Mesodermal cell (in vitro differentiated cells): ENCODE data around the gene CARS1.

Experiments
- H3K27ac ChIP-seq: 2 replicates; pipeline ENCODE4 v1.7.0; 2013; ENCODE audit warnings: mild to moderate bottlenecking, low read depth, low read length, moderate library complexity; ENCODE audit not compliant: severe bottlenecking
- H3K36me3 ChIP-seq: 2 replicates; pipeline ENCODE4 v1.7.1; 2013; ENCODE audit warnings: mild to moderate bottlenecking, low read length, moderate library complexity; ENCODE audit not compliant: control insufficient read depth, insufficient read depth
- H3K4me1 ChIP-seq: one replicate; pipeline ENCODE4 v1.7.1; 2013; ENCODE audit warnings: mild to moderate bottlenecking, low read length; ENCODE audit not compliant: insufficient read depth, control insufficient read depth, poor library complexity, severe bottlenecking
- H3K4me3 ChIP-seq: 2 replicates; pipeline ENCODE4 v1.7.0; 2013; ENCODE audit warnings: low read length, control low read depth, mild to moderate bottlenecking; ENCODE audit not compliant: insufficient read depth, poor library complexity, severe bottlenecking; ENCODE audit errors: extremely low read depth
- H3K9me3 ChIP-seq: 2 replicates; pipeline ENCODE4 v1.7.1; 2013; ENCODE audit warnings: mild to moderate bottlenecking, low read length, moderate library complexity; ENCODE audit not compliant: control insufficient read depth
- WGBS, 2 experiments: methylation state at CpG; one replicate each; pipeline ENCODE4 v1.1.5; 2013; ENCODE audit warnings: missing lambda C conversion rate in 2 of 2; ENCODE audit not compliant: insufficient coverage in 2 of 2; 5-methylcytosine and 5-hydroxymethylcytosine counted together

CARS1 gene

GRCh38 chr11:3030289-3031070 is 26.7 kb downstream of the CARS1 start:
- no peak overlapping the region for H3K4me3 ChIP-seq
- H3K4me1 ChIP-seq = no peaks in the 10 kb centered on the region
- no peak overlapping the region for H3K27ac ChIP-seq
- peaks cover 85% of the 10 kb centered on the region for H3K36me3 ChIP-seq
- H3K9me3 ChIP-seq = no peaks in the 10 kb centered on the region
- WGBS, 2 experiments = 95% methylated on average over 9 to 16 of the region's 18 CpGs

- Histone ChIP-seq H3K27ac (no peak overlapping the region), H3K4me1 (no peaks in the 10 kb centered on the region), H3K9me3 (no peaks in the 10 kb centered on the region), H3K36me3 (peaks cover 89% of the 10 kb centered on the region), H3K4me3 (no peak overlapping the region)
- 93 to 96% methylated on average over 7 to 9 of the region's 9 CpGs for WGBS, 2 experiments
Observed at GRCh38 chr11:3028813-3029212, 28.4 kb downstream of the CARS1 start.

GRCh38 chr11:3026803-3027202 is 30.4 kb downstream of the CARS1 start:
- Histone ChIP-seq H3K27ac (no peak overlapping the region), H3K36me3 (peaks cover 74% of the 10 kb centered on the region), H3K9me3 (no peaks in the 10 kb centered on the region), H3K4me1 (peaks cover 6% of the 10 kb centered on the region), H3K4me3 (no peak overlapping the region)
- WGBS, 2 experiments = 94 to 96% methylated on average over 7 to 8 of the region's 8 CpGs

- H3K9me3 ChIP-seq = no peaks in the 10 kb centered on the region
- peaks cover 73% of the 10 kb centered on the region for H3K36me3 ChIP-seq
- 91 to 93% methylated on average over 4 of the region's 4 CpGs for WGBS, 2 experiments
- peaks cover 6% of the 10 kb centered on the region for H3K4me1 ChIP-seq
- no peak overlapping the region for H3K4me3 ChIP-seq
- H3K27ac ChIP-seq = no peak overlapping the region
Observed at GRCh38 chr11:3022982-3023381, 34.2 kb downstream of the CARS1 start.

- no peak overlapping the region for H3K27ac ChIP-seq
- H3K4me3 ChIP-seq = no peak overlapping the region
Observed at GRCh38 chr11:3022300-3022967, 34.8 kb downstream of the CARS1 start.

GRCh38 chr11:3021125-3021524 is 36.1 kb downstream of the CARS1 start:
- no peaks in the 10 kb centered on the region for H3K9me3 ChIP-seq
- H3K36me3 ChIP-seq = peaks cover 75% of the 10 kb centered on the region
- no peak overlapping the region for H3K27ac ChIP-seq
- peaks cover 6% of the 10 kb centered on the region for H3K4me1 ChIP-seq
- no peak overlapping the region for H3K4me3 ChIP-seq
- 80 to 82% methylated on average over 4 of the region's 4 CpGs for WGBS, 2 experiments

More at GRCh38 chr11:3022300-3022967, 34.8 kb downstream of the CARS1 start:
- peaks cover 6% of the 10 kb centered on the region for H3K4me1 ChIP-seq
- WGBS, 2 experiments = 95 to 97% methylated on average over 10 to 11 of the region's 14 CpGs
- peaks cover 74% of the 10 kb centered on the region for H3K36me3 ChIP-seq
- H3K9me3 ChIP-seq = no peaks in the 10 kb centered on the region

- H3K27ac ChIP-seq = no peak overlapping the region
- H3K36me3 ChIP-seq = peaks cover 76% of the 10 kb centered on the region
- no peak overlapping the region for H3K4me3 ChIP-seq
- peaks cover 6% of the 10 kb centered on the region for H3K4me1 ChIP-seq
- 96 to 100% methylated on average over 4 to 11 of the region's 12 CpGs for WGBS, 2 experiments
- H3K9me3 ChIP-seq = no peaks in the 10 kb centered on the region
Observed at GRCh38 chr11:3020011-3020410, 37.2 kb downstream of the CARS1 start.

GRCh38 chr11:3018596-3018995 is 38.6 kb downstream of the CARS1 start:
- Histone ChIP-seq H3K27ac (no peak overlapping the region), H3K36me3 (peaks cover 79% of the 10 kb centered on the region), H3K4me3 (no peak overlapping the region), H3K4me1 (peaks cover 6% of the 10 kb centered on the region), H3K9me3 (no peaks in the 10 kb centered on the region)
- WGBS, 2 experiments = 97 to 98% methylated on average over 5 of the region's 5 CpGs

- H3K4me1 ChIP-seq = no peaks in the 10 kb centered on the region
- peaks cover 90% of the 10 kb centered on the region for H3K36me3 ChIP-seq
- 97 to 98% methylated on average over 10 to 11 of the region's 11 CpGs for WGBS, 2 experiments
- H3K27ac ChIP-seq = no peak overlapping the region
- H3K4me3 ChIP-seq = no peak overlapping the region
- no peaks in the 10 kb centered on the region for H3K9me3 ChIP-seq
Observed at GRCh38 chr11:3016861-3017260, 40.4 kb downstream of the CARS1 start.

GRCh38 chr11:3015796-3016195 is 41.4 kb downstream of the CARS1 start:
- H3K4me1 ChIP-seq = no peaks in the 10 kb centered on the region
- H3K27ac ChIP-seq = no peak overlapping the region
- no peaks in the 10 kb centered on the region for H3K9me3 ChIP-seq
- 93 to 95% methylated on average over 8 to 10 of the region's 10 CpGs for WGBS, 2 experiments
- H3K4me3 ChIP-seq = no peak overlapping the region
- H3K36me3 ChIP-seq = peaks cover 91% of the 10 kb centered on the region

GRCh38 chr11:3014943-3015342 is 42.3 kb downstream of the CARS1 start:
- Histone ChIP-seq H3K9me3 (no peaks in the 10 kb centered on the region), H3K4me1 (no peaks in the 10 kb centered on the region), H3K36me3 (peaks cover 91% of the 10 kb centered on the region), H3K27ac (no peak overlapping the region), H3K4me3 (no peak overlapping the region)
- WGBS, 2 experiments = 89 to 98% methylated on average over 2 to 4 of the region's 4 CpGs
